Chondrocyte (in vitro differentiated cells): ENCODE measurements around the gene ZBTB26. TPM values are rescaled to one million over a fixed set of nuclear protein-coding genes. Genes with fewer than 3 reads are reported as not detected.
"Not testable (repeated sequence)": the region's sequence is repeated elsewhere in the genome, so short reads cannot be mapped to it uniquely, and the experiment has no call there.

Experiments
- DNase-seq: peaks from one replicate; pipeline ENCODE4 v3.0.0; 2021; ENCODE audit warnings: mixed read lengths, low spot score
- H3K27ac Mint-ChIP-seq: one replicate; pipeline ENCODE4 v1.8.0; 2021; ENCODE audit warnings: mild to moderate bottlenecking, moderate library complexity, mixed read lengths; ENCODE audit not compliant: unreplicated experiment
- H3K27me3 Mint-ChIP-seq: 2 replicates; pipeline ENCODE4 v1.8.0; 2021; ENCODE audit warnings: low read depth, mixed read lengths
- H3K36me3 Mint-ChIP-seq: 2 replicates; pipeline ENCODE4 v1.8.0; 2021; ENCODE audit warnings: low read depth, mixed read lengths
- H3K4me1 Mint-ChIP-seq: 2 replicates; pipeline ENCODE4 v1.8.0; 2021; ENCODE audit warnings: low read depth, mild to moderate bottlenecking, mixed read lengths
- H3K4me3 Mint-ChIP-seq: one replicate; pipeline ENCODE4 v1.8.0; 2021; ENCODE audit warnings: mild to moderate bottlenecking, moderate library complexity, mixed read lengths; ENCODE audit not compliant: unreplicated experiment
- H3K9me3 Mint-ChIP-seq: 2 replicates; pipeline ENCODE4 v1.8.0; 2021; ENCODE audit warnings: low read depth, mixed read lengths
- total RNA-seq: library from RNA; stranded (reverse); gene quantifications from 3 replicates; pipeline ENCODE4 v1.2.1, GENCODE V29; 2021
- TF ChIP-seq, protein P1 (sequence below): fragments of 200-600 bp; sonication (generic); IDR thresholded peaks from 2 replicates; pipeline ENCODE4 v1.5.0; 2021; ENCODE audit warnings: antibody characterized with exemption, mild to moderate bottlenecking, moderate library complexity

Gene ZBTB26
- total RNA-seq, 1 donor from 2014 or later: 6.2 TPM

DNA sequence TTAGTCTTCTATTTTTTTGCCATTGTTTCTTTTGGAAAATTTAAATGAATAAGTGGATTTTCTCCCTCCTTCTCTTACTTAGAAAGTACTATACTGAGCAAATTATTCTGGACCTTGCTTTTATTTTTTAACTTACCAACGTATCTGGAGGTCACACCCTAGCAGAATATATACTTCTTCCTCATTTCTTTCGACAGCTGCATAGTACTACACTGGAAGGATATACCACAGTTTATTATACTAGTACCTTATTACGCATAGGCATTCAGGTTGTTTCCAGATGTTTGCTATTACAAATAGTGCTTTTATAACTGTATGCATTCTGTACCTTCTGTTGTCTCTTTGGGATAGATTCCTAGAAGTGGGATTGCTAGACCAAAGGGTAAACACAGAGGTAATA lies 42.8 kb downstream of the ZBTB26 start:
- TF ChIP-seq, protein P1, sequence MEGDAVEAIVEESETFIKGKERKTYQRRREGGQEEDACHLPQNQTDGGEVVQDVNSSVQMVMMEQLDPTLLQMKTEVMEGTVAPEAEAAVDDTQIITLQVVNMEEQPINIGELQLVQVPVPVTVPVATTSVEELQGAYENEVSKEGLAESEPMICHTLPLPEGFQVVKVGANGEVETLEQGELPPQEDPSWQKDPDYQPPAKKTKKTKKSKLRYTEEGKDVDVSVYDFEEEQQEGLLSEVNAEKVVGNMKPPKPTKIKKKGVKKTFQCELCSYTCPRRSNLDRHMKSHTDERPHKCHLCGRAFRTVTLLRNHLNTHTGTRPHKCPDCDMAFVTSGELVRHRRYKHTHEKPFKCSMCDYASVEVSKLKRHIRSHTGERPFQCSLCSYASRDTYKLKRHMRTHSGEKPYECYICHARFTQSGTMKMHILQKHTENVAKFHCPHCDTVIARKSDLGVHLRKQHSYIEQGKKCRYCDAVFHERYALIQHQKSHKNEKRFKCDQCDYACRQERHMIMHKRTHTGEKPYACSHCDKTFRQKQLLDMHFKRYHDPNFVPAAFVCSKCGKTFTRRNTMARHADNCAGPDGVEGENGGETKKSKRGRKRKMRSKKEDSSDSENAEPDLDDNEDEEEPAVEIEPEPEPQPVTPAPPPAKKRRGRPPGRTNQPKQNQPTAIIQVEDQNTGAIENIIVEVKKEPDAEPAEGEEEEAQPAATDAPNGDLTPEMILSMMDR: no peak
- Mint-ChIP-seq H3K4me3 (no peak overlapping the region), H3K36me3 (peaks cover 26% of the 10 kb centered on the region), H3K27me3 (no peaks in the 10 kb centered on the region), H3K27ac (peak overlapping the region; percentile 59), H3K4me1 (no peaks in the 10 kb centered on the region), H3K9me3 (no peaks in the 10 kb centered on the region)
- no peak for DNase-seq

DNA sequence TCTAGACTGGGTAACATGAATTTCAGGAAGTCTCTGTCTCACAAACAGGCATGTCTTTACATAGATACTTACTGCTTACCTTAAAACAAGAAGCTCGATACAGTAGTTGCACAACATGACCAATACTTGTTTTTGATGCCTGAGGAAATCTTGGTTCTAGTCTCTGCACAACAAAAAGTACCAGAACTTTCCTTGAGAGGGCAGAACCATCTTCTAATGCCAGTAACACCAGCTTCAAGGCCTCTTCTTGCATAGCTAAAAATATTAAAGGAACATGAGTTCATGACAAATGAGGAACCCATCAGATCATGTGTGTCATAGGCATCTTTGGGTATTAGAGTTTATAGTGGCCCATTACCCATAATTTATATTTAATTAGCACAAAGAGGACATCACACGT lies 48.2 kb downstream of the ZBTB26 start:
- Mint-ChIP-seq H3K36me3 (peaks cover 31% of the 10 kb centered on the region), H3K9me3 (no peaks in the 10 kb centered on the region), H3K4me3 (no peak overlapping the region), H3K27me3 (no peaks in the 10 kb centered on the region), H3K27ac (no peak overlapping the region), H3K4me1 (no peaks in the 10 kb centered on the region)
- DNase-seq: no peak
- TF ChIP-seq, protein P1: no peak

DNA sequence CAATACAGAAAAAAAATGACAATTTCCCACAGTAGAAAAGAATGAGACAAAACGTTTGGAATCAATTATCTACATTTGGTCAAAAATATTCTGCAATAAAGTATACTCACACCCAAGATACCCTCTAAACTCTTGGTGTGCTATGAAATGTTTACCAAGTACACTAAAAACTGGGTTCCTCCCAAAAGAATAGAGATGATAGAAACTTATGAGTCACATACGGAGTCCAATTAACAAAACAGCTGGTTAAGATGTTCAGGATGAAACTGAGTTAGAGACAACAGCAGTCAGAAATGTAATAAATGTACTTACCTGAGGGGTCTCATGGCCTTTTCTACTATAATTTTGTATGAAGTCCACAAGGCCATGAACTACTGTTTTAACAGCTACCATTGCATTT lies 51.9 kb downstream of the ZBTB26 start:
- DNase-seq: no peak
- peaks cover 46% of the 10 kb centered on the region for H3K36me3 Mint-ChIP-seq

DNA sequence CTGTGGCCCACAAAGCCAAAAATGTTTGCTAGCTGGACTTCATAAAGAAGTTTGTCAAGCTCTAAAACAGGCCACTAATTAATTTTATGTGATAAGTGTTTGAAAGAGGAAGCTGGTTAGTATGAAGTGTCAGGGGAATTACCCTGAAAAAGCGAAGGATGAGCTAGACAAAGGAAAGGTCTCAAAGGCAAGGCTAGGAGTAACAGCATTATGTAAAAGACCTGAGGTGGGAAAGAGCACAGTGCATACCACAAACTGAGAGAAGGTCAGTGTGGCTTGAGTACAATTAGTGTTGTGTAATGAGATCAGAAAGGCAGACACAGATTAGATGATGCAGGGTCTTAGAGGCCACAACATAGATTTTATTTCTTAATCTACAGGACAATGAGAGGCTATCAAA lies 55.8 kb downstream of the ZBTB26 start:
- no peak for DNase-seq
- TF ChIP-seq, protein P1: no peak
- peaks cover 6% of the 10 kb centered on the region for H3K4me1 Mint-ChIP-seq
- H3K9me3 Mint-ChIP-seq: no peaks in the 10 kb centered on the region
- no peak overlapping the region for H3K27ac Mint-ChIP-seq
- no peaks in the 10 kb centered on the region for H3K27me3 Mint-ChIP-seq
- H3K4me3 Mint-ChIP-seq: no peak overlapping the region
- peaks cover 45% of the 10 kb centered on the region for H3K36me3 Mint-ChIP-seq

More for the DNA sequence above, 51.9 kb downstream of the ZBTB26 start:
- no peak overlapping the region for H3K27ac Mint-ChIP-seq
- no peak overlapping the region for H3K4me3 Mint-ChIP-seq
- no peaks in the 10 kb centered on the region for H3K27me3 Mint-ChIP-seq
- H3K4me1 Mint-ChIP-seq: no peaks in the 10 kb centered on the region
- H3K9me3 Mint-ChIP-seq: no peaks in the 10 kb centered on the region
- TF ChIP-seq, protein P1: no peak

DNA sequence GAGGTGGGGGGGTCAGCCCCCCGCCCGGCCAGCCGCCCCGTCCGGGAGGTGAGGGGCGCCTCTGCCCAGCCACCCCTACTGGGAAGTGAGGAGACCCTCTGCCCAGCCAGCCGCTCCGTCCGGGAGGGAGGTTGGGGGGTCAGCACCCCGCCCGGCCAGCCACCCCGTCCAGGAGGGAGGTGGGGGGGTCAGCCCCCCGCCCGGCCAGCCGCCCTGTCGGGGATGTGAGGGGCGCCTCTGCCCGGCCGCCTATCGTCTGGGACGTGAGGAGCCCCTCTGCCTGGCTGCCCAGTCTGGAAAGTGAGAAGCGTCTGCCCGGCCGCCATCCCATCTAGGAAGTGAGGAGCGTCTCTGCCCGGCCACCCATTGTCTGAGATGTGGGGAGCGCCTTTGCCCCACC lies 64.0 kb downstream of the ZBTB26 start:
- H3K9me3 Mint-ChIP-seq, H3K4me3 Mint-ChIP-seq, DNase-seq, H3K27me3 Mint-ChIP-seq, H3K27ac Mint-ChIP-seq, H3K4me1 Mint-ChIP-seq: not testable (repeated sequence)
- H3K36me3 Mint-ChIP-seq: peaks cover 20% of the 10 kb centered on the region

DNA sequence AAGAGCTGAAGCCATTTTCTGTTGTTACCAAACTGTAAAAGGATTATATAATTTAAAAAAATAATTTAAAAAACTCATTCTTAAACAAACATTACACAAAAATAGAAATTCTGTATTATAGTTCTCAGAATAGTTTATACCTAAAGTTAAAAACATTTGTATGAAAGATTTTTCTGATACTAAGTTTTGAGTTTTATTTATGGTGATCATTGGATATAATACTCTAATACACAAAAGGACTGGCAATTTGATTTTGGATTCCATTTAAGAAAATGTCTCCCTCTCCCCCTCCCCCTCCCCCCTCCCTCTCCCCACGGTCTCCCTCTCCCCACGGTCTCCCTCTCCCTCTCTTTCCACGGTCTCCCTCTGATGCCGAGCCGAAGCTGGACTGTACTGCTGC lies 65.2 kb downstream of the ZBTB26 start:
- TF ChIP-seq, protein P1: no peak
- Mint-ChIP-seq H3K4me1 (peaks cover under 1% of the 10 kb centered on the region), H3K27me3 (no peaks in the 10 kb centered on the region), H3K36me3 (peaks cover 16% of the 10 kb centered on the region), H3K4me3 (no peak overlapping the region), H3K9me3 (no peaks in the 10 kb centered on the region), H3K27ac (no peak overlapping the region)
- no peak for DNase-seq
